22Rv1 (cell line): ENCODE data around the gene ITGB2.

Experiments used
- CTCF ChIP-seq: fragments of 450-650 bp; IDR thresholded peaks from 2 replicates; pipeline ENCODE4 v1.5.1; 2017; ENCODE audit warnings: mild to moderate bottlenecking
- ZFX ChIP-seq: fragments of 450-650 bp; IDR thresholded peaks from 2 replicates; pipeline ENCODE4 v1.6.1; 2017; ENCODE audit warnings: antibody characterized with exemption, borderline replicate concordance

- TF ChIP-seq CTCF (no peak), ZFX (no peak)
Observed at GRCh38 chr21:44930543-44930981, 9.9 kb upstream of the ITGB2 start.
